Measurements from ENCODE around the gene HOXC6. TPM values are rescaled to one million over a fixed set of nuclear protein-coding genes. Genes with fewer than 3 reads are reported as not detected.

HOXC6 gene
- total RNA-seq (2014; rRNA removed; shearing (Covaris generic)), result 2.0 and 2.8 TPM in 2 replicates

DNA sequence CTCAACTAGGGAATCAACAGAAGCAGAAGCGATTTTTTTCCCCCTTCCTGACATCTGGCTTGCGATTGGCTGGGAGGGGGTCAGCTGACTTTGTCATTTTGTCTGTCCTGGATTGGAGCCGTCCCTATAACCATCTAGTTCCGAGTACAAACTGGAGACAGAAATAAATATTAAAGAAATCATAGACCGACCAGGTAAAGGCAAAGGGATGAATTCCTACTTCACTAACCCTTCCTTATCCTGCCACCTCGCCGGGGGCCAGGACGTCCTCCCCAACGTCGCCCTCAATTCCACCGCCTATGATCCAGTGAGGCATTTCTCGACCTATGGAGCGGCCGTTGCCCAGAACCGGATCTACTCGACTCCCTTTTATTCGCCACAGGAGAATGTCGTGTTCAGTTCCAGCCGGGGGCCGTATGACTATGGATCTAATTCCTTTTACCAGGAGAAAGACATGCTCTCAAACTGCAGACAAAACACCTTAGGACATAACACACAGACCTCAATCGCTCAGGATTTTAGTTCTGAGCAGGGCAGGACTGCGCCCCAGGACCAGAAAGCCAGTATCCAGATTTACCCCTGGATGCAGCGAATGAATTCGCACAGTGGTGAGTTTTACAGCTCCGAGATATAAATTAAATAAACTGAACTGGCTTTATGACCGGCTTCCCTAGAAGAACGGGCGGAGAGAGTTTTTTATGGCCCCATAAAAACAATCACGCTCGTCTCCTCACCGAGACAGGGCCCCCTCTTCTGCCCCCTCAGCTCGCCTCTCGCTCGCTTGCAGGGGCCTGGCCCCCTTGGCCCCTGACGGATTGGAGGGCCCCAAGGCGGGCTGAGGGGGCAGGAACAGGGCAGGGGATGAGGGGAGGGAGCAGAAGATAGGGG lies at the start of gene HOXC6:
HOXC6 (plus strand) TSS at position 127 of the 888 bp plus-strand sequence; CDS start at position 209, 82 bp downstream.
- no peak for DNase-seq (ENCODE audit: low read depth)

- no peak for DNase-seq (ENCODE audit: low read depth)
Observed at GRCh38 chr12:53978477-53979356, 49.5 kb upstream of the HOXC6 start.

- DNase-seq (ENCODE audit: low read depth), result no peak
Observed at GRCh38 chr12:53980104-53980801, 48.0 kb upstream of the HOXC6 start.

- no peak for DNase-seq (ENCODE audit: low read depth)
Observed at GRCh38 chr12:53980802-53981496, 47.3 kb upstream of the HOXC6 start.

DNA sequence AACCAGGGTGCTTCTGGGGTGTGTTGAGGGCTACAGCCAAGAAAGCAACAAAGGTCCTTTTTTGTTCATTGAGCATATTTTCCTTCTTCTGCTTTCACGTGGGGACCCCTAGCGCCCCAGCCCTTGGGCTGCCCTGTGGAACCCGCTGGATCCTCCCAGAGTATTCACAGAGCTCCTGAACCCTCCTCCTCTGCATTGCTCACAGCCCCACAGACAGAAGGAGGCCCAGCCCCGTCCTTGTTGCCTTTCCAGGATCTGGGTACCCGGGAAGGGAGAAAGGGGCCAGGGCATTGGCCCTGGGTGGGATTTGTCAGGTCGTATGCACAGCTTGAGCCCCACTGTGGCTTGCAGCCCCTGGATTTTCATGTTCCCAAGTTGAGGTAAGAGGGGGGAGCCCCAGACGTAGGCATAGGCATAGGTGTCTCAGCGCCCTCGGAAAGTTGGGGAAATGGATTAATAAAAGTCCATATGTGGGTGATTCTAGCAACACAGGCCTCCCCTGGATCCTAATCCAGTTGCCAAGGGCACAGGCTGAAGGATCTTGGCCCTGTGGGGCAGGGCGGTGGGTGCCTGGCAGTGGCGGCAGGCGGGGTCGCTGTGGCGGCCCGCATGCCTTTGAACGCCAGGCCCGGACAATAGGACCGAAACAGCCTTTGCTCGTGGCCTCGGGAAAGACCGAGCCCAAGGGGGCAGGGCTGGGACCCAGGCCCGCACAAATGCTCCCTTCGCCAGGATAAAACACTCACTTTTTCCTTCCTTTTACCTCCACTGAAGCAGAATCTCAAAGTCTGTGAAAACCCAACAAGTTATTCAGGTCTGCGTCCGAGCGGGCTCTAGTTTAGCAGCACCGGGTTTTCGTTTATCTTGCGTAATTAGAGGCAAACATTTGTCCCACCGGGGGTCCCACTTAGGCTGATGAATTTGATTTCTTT lies 46.3 kb upstream of the HOXC6 start:
- no peak for DNase-seq (ENCODE audit: low read depth)

- DNase-seq (ENCODE audit: low read depth), result no peak
Observed at GRCh38 chr12:53982648-53983567, 45.3 kb upstream of the HOXC6 start.

DNA sequence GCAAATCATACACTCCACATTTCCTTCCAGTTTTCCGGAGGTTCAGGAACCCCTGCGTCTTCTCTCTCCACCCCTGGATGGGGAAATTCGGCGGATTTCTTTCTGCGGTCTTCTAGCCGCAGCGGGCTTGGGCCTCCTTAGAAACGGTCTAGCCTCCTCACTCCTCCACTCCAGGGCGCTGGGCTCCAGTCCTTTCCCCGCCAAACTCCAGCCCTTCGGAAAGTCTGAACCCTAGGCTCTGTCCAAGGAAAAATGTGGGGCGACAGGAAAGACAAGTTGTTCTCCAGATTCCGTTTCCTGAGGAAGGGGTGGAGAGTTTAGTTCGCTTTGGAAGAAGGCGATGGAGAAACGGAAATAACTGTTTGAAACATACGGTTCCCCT lies 44.7 kb upstream of the HOXC6 start:
- DNase-seq (ENCODE audit: low read depth), result no peak

DNA sequence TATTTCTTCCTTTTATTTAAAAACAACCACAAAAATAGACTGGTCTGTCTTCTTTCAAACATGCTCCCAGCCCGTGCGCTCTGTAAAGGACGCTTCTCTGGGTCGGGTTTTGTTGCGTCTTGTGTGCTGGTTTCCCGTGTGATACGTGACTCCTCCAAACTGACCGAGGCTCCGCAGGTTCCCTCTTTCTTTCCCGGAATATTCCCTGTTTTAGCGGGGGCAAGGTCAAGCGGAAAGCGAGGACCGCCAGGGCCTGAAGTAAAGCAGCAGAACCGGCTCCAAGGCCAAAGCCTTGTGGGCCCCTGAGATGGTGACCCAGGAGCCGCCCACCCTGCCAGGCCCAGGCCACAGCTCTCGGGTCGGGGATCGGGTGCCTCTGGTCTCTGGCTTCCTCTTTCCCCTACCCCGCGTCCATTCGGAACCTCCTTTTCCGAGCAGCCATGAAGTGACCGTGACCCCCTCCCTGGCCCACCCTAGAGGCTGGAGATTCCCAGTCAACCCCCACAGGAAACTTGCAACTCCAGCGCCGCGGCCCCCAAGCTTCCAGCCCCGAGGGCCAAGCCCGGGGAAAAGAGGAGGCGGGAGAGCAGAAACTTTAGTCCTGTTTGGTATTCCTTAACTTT lies 44.2 kb upstream of the HOXC6 start:
- DNase-seq (ENCODE audit: low read depth), result no peak

DNA sequence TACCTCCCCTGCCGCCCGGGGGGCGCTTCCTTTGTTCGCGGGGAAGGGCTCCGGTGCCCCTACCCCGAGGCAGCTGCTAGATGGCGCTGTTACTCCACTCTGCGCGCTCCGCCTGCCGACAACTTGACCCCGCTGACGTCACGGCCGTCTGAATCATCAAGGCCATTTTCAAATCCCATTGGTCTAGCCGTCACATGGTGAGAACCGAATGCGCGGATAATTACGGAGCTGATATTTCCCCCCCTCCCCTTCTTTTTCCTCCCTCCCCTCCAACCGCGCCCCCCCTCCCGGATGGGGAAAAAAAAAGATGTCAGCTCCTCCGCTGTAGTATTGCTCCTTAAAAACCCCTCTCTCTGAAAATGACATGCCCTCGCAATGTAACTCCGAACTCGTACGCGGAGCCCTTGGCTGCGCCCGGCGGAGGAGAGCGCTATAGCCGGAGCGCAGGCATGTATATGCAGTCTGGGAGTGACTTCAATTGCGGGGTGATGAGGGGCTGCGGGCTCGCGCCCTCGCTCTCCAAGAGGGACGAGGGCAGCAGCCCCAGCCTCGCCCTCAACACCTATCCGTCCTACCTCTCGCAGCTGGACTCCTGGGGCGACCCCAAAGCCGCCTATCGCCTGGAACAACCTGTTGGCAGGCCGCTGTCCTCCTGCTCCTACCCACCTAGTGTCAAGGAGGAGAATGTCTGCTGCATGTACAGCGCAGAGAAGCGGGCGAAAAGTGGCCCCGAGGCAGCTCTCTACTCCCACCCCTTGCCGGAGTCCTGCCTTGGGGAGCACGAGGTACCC lies 43.1 kb upstream of the HOXC6 start, which contains the start of gene HOXC10:
HOXC10 (plus strand) TSS at position 246 of the 791 bp plus-strand sequence; CDS start at position 360, 114 bp downstream.
- DNase-seq (ENCODE audit: low read depth), result peak; percentile 98

GRCh38 chr12:53985692-53985993 lies 42.6 kb upstream of the HOXC6 start:
- DNase-seq (ENCODE audit: low read depth), result no peak

GRCh38 chr12:53985994-53986685 lies 42.1 kb upstream of the HOXC6 start:
- DNase-seq (ENCODE audit: low read depth), result peak; percentile 78

- no peak for DNase-seq (ENCODE audit: low read depth)
Observed at GRCh38 chr12:53986686-53987483, 41.4 kb upstream of the HOXC6 start.

GRCh38 chr12:53987787-53988230 lies 40.4 kb upstream of the HOXC6 start:
- DNase-seq (ENCODE audit: low read depth), result no peak

DNA sequence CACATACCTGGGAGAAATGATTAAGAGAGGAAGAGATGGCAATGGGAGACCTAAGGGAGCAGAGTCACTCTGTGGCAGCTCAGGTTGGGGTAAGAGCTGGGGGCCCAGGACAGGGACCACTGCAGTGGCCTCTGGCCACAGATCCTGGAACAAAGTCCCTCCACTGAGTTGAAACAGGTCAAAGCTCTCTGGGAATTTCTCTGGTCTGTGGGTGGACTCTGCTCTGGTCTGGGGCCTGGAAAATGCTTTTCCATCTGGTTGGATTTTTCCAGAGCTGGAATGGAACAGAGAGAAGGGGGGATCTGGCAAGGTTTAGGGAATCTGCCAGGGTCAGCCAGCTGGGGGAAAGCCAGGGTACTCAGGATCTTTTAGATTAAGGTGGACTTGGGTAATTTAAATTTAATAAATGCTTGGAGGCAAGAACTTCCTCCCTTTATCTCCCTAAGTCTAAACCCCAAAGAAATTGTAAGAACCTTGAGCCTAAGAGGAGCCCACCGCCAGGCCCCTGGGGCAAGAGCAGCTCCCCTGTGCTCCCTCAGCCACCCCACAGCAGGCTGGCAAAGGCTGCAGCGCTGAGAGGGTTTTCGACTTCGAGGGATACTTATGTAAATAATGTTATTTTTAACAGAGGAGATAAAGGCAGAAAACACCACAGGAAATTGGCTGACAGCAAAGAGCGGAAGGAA lies 39.6 kb upstream of the HOXC6 start:
- DNase-seq (ENCODE audit: low read depth), result no peak

DNA sequence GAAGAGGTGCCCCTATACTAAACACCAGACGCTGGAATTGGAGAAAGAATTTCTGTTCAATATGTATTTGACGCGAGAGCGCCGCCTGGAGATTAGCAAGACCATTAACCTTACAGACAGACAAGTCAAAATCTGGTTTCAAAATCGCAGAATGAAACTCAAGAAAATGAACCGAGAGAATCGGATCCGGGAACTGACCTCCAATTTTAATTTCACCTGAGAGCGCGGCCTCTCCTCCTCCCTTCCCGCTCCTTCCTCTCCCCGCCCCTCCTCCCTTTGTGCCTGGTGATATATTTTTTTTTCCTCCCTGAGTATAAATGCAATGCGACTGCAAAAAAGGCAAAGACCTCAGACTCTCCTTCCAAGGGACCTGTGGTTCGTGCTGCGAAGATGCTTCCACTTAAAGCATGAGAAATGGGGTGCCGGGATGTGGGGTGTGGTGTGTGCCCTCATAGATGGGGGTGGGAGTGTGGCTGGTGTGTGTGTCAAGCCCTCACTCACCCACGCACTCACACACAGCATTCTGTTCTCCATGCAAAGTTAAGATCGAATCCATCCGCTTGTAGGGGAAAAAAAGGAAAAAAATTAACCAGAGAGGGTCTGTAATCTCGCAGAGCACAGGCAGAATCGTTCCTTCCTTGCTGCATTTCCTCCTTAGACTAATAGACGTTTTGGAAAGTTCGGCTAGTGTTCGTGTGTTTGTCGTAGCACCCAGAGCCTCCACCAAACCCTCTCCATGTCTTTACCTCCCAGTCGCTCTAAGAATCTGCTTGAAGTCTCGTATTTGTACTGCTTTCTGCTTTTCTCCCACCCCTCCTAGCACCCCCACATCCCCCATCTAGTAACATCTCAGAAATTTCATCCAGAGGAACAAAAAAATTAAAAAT lies 38.8 kb upstream of the HOXC6 start:
- DNase-seq (ENCODE audit: low read depth), result peak; percentile 77

Data from Daoy (cell line).